Karpas-422 (cell line): ENCODE measurements around the gene RGS13. TPM values are rescaled to one million over a fixed set of nuclear protein-coding genes. Genes with fewer than 3 reads are reported as not detected.

Experiments used
- DNase-seq: peaks from one replicate; pipeline ENCODE4 v3.0.0-alpha.2; 2015
- H2AFZ ChIP-seq: fragments of 200-600 bp; sonication (generic); 2 replicates; pipeline ENCODE4 v1.6.1; 2014; ENCODE audit warnings: antibody characterized with exemption, low read length, mixed read lengths
- H3K27ac ChIP-seq: fragments of 200-600 bp; sonication (generic); 2 replicates; pipeline ENCODE4 v1.5.1; 2014; ENCODE audit warnings: mild to moderate bottlenecking, low read length, moderate library complexity
- H3K27me3 ChIP-seq: fragments of 200-600 bp; sonication (generic); 2 replicates; pipeline ENCODE4 v1.6.1; 2014; ENCODE audit warnings: low read length, mixed read lengths
- H3K36me3 ChIP-seq: fragments of 200-600 bp; sonication (generic); 2 replicates; pipeline ENCODE4 v1.6.1; 2014; ENCODE audit warnings: low read length, mixed read lengths; ENCODE audit not compliant: insufficient read depth
- H3K4me1 ChIP-seq: fragments of 200-600 bp; sonication (generic); 2 replicates; pipeline ENCODE4 v1.6.1; 2014; ENCODE audit warnings: mild to moderate bottlenecking, low read length, mixed read lengths
- H3K4me2 ChIP-seq: fragments of 200-600 bp; sonication (generic); 2 replicates; pipeline ENCODE4 v1.6.1; 2014; ENCODE audit warnings: low read length, low read depth, mild to moderate bottlenecking; ENCODE audit not compliant: poor library complexity, severe bottlenecking
- H3K4me3 ChIP-seq: fragments of 200-600 bp; sonication (generic); 2 replicates; pipeline ENCODE4 v1.5.1; 2014; ENCODE audit warnings: mild to moderate bottlenecking, antibody characterized with exemption, low read length, mixed read lengths
- H3K79me2 ChIP-seq: fragments of 200-600 bp; sonication (generic); 2 replicates; pipeline ENCODE4 v1.6.1; 2014; ENCODE audit warnings: mild to moderate bottlenecking, low read length, mixed read lengths
- H3K9ac ChIP-seq: fragments of 200-600 bp; sonication (generic); 2 replicates; pipeline ENCODE4 v1.6.0; 2014; ENCODE audit warnings: low read length
- H3K9me2 ChIP-seq: fragments of 200-600 bp; sonication (generic), shearing (Covaris generic); replicated peaks from 2 replicates; pipeline ENCODE4 v1.6.0; 2014; ENCODE audit warnings: mild to moderate bottlenecking, low read length, moderate library complexity; ENCODE audit not compliant: insufficient read depth
- H3K9me3 ChIP-seq: fragments of 300-700, 200-600 bp; sonication (generic); 2 replicates; pipeline ENCODE4 v1.6.1; 2014; ENCODE audit warnings: low read length, mixed read lengths
- H4K20me1 ChIP-seq: fragments of 200-600 bp; sonication (generic); 2 replicates; pipeline ENCODE4 v1.6.1; 2014; ENCODE audit warnings: mild to moderate bottlenecking, antibody characterized with exemption, low read length, low read depth; ENCODE audit not compliant: insufficient read depth
- total RNA-seq: library from RNA; depleted of rRNA; stranded (reverse); fragments of >200 nt; shearing (Covaris generic); gene quantifications from 2 replicates; pipeline ENCODE4 v1.2.3, GENCODE V29; 2014; ENCODE audit warnings: low replicate concordance

RGS13 gene
- total RNA-seq, 1 experiment from 2014 or later: 462 TPM

GRCh38 chr1:192600275-192600674 is 35.7 kb upstream of the RGS13 start:
- DNase-seq: no peak
- no peak overlapping the region for H2AFZ ChIP-seq
- no peaks in the 10 kb centered on the region for H3K79me2 ChIP-seq

DNA sequence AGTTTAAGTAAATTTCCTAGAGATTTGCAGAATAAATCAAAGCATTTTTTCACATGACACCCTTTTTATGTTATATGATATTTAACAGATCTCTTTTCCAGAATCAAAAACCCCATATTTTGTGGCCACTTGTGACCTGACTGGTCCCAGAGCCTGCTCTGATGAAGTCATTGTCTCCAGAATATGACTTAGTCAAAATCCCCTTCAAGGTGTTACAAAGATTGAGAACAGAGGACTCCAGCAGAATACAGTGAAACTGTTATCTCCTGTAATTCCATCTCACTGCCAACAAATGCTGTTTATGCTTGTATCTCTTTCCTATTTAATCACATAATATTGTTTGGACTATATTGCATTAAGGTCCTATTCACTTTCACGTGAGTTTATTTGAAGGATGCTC is 34.8 kb upstream of the RGS13 start:
- Histone ChIP-seq H3K27me3 (no peaks in the 10 kb centered on the region), H3K36me3 (no peaks in the 10 kb centered on the region), H2AFZ (no peak overlapping the region), H4K20me1 (no peaks in the 10 kb centered on the region), H3K4me3 (no peak overlapping the region), H3K79me2 (no peaks in the 10 kb centered on the region), H3K27ac (no peak overlapping the region), H3K4me2 (no peak overlapping the region), H3K9ac (no peak overlapping the region), H3K4me1 (peaks cover 25% of the 10 kb centered on the region), H3K9me2 (no peaks in the 10 kb centered on the region), H3K9me3 (no peaks in the 10 kb centered on the region)
- peak; percentile 34 for DNase-seq

More at GRCh38 chr1:192600275-192600674, 35.7 kb upstream of the RGS13 start:
- Histone ChIP-seq H3K9me3 (no peaks in the 10 kb centered on the region), H3K4me1 (peaks cover 21% of the 10 kb centered on the region), H3K9me2 (no peaks in the 10 kb centered on the region), H3K4me2 (no peak overlapping the region), H3K4me3 (no peak overlapping the region), H4K20me1 (no peaks in the 10 kb centered on the region), H3K36me3 (no peaks in the 10 kb centered on the region), H3K27ac (no peak overlapping the region), H3K27me3 (no peaks in the 10 kb centered on the region), H3K9ac (no peak overlapping the region)

- H3K27ac ChIP-seq: no peak overlapping the region
- H2AFZ ChIP-seq: no peak overlapping the region
- no peaks in the 10 kb centered on the region for H3K27me3 ChIP-seq
- peaks cover 28% of the 10 kb centered on the region for H3K4me1 ChIP-seq
- no peaks in the 10 kb centered on the region for H3K9me3 ChIP-seq
- no peaks in the 10 kb centered on the region for H3K9me2 ChIP-seq
- no peaks in the 10 kb centered on the region for H3K79me2 ChIP-seq
- H4K20me1 ChIP-seq: no peaks in the 10 kb centered on the region
- H3K36me3 ChIP-seq: no peaks in the 10 kb centered on the region
- no peak overlapping the region for H3K4me2 ChIP-seq
- DNase-seq: peak; percentile 16
- H3K4me3 ChIP-seq: no peak overlapping the region
- H3K9ac ChIP-seq: no peak overlapping the region
These were observed 34.4 kb upstream of the RGS13 start for GRCh38 chr1:192601567-192601966.

DNA sequence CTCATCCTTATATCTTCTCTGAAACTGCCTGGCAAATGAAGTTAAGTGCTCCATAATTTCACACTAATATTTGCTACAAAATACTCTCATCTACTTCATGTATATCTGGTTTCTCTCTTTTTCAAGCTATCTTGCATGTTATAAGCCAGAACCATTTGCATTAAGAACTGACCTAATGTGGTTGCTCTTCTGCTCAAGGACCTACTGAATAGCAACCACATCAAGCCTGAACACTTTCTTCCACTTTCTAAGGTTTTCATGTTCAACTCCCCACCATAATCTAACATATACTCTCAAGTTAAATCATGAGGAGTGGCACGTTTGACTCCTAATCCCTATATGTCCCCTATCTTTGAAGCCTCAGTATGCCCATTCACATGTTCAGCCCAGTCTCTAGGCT is 33.2 kb upstream of the RGS13 start:
- H2AFZ ChIP-seq: no peak overlapping the region; the same call in 1 of the 2 replicates
- H3K9me3 ChIP-seq: no peaks in the 10 kb centered on the region
- H3K9ac ChIP-seq: no peak overlapping the region
- H4K20me1 ChIP-seq: no peaks in the 10 kb centered on the region
- no peak overlapping the region for H3K27ac ChIP-seq
- no peaks in the 10 kb centered on the region for H3K36me3 ChIP-seq
- H3K4me1 ChIP-seq: peaks cover 30% of the 10 kb centered on the region
- no peaks in the 10 kb centered on the region for H3K9me2 ChIP-seq
- H3K4me3 ChIP-seq: no peak overlapping the region
- no peak overlapping the region for H3K4me2 ChIP-seq
- peak; percentile 30 for DNase-seq
- no peaks in the 10 kb centered on the region for H3K79me2 ChIP-seq
- H3K27me3 ChIP-seq: no peaks in the 10 kb centered on the region

DNA sequence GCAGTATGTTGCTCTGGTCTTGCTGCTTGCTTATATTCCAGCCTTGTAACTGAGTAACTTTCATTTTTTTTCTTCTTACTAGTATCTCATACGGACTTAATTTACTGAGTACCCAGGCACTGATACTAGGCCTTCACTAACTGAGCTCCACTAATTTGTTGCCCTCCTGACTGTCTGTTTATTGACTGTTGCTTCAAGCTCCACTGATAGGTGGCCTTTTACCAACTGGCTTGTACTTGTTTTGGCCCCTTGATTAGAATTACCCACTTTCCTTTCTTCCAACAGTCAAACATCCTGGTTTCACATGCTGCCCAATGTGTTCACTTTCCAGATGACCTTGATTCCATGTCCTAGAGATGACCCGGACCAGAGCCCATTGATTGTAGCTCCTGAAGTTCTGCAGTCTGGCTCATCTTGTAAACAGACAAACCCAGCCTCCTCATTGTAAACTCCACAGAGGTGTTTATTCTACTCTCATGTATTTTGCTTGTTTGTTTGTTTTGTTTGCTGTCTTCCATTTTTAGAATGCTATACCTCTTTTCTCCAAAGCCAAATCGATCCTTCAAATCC is 32.6 kb upstream of the RGS13 start:
- no peaks in the 10 kb centered on the region for H3K27me3 ChIP-seq
- no peak overlapping the region for H3K4me2 ChIP-seq
- H3K9ac ChIP-seq: no peak overlapping the region
- H2AFZ ChIP-seq: no peak overlapping the region; the same call in 1 of the 2 replicates
- H4K20me1 ChIP-seq: no peaks in the 10 kb centered on the region
- no peak overlapping the region for H3K27ac ChIP-seq
- no peak overlapping the region for H3K4me3 ChIP-seq
- no peaks in the 10 kb centered on the region for H3K36me3 ChIP-seq
- no peaks in the 10 kb centered on the region for H3K9me2 ChIP-seq
- H3K9me3 ChIP-seq: no peaks in the 10 kb centered on the region
- H3K4me1 ChIP-seq: peaks cover 36% of the 10 kb centered on the region
- no peaks in the 10 kb centered on the region for H3K79me2 ChIP-seq
- DNase-seq: no peak

- peak; percentile 73 for DNase-seq
- Histone ChIP-seq H3K4me1 (peaks cover 52% of the 10 kb centered on the region), H3K27ac (no peak overlapping the region), H3K9me2 (no peaks in the 10 kb centered on the region), H3K4me3 (peak overlapping the region; percentile 11; the same call in 1 of the 2 replicates), H2AFZ (peak overlapping the region; percentile 66; the same call in 1 of the 2 replicates), H3K79me2 (no peaks in the 10 kb centered on the region), H3K27me3 (no peaks in the 10 kb centered on the region), H3K9me3 (no peaks in the 10 kb centered on the region), H3K36me3 (no peaks in the 10 kb centered on the region), H4K20me1 (no peaks in the 10 kb centered on the region), H3K4me2 (peak overlapping the region; percentile 59), H3K9ac (no peak overlapping the region)
These were observed 30.8 kb upstream of the RGS13 start for GRCh38 chr1:192604979-192605620.

- no peaks in the 10 kb centered on the region for H3K9me3 ChIP-seq
- peak overlapping the region; percentile 82 for H3K4me2 ChIP-seq
- H3K27me3 ChIP-seq: no peaks in the 10 kb centered on the region
- H3K27ac ChIP-seq: peak overlapping the region; percentile 90
- peak overlapping the region; percentile 0; the same call in 1 of the 2 replicates for H3K4me3 ChIP-seq
- H3K9me2 ChIP-seq: no peaks in the 10 kb centered on the region
- peak overlapping the region; percentile 38 for H3K9ac ChIP-seq
- peaks cover 77% of the 10 kb centered on the region for H3K4me1 ChIP-seq
- no peaks in the 10 kb centered on the region for H3K36me3 ChIP-seq
- no peak for DNase-seq
- 0 out of 2 replicates have a peak, but pooled peaks cover 3% of the 10 kb centered on the region for H3K79me2 ChIP-seq
- peak overlapping the region; percentile 35; the same call in 1 of the 2 replicates for H2AFZ ChIP-seq
- H4K20me1 ChIP-seq: no peaks in the 10 kb centered on the region
These were observed 27.3 kb upstream of the RGS13 start for GRCh38 chr1:192608671-192609070.

GRCh38 chr1:192609110-192610079 is 26.6 kb upstream of the RGS13 start:
- no peaks in the 10 kb centered on the region for H4K20me1 ChIP-seq
- no peaks in the 10 kb centered on the region for H3K36me3 ChIP-seq
- 0 out of 2 replicates have a peak, but pooled peaks cover 3% of the 10 kb centered on the region for H3K79me2 ChIP-seq
- peak overlapping the region; percentile 70 for H3K9ac ChIP-seq
- H3K27ac ChIP-seq: peak overlapping the region; percentile 90
- no peaks in the 10 kb centered on the region for H3K9me3 ChIP-seq
- H3K27me3 ChIP-seq: no peaks in the 10 kb centered on the region
- peak; percentile 96 for DNase-seq
- H2AFZ ChIP-seq: peak overlapping the region; percentile 38
- H3K4me3 ChIP-seq: peak overlapping the region; percentile 58
- H3K9me2 ChIP-seq: no peaks in the 10 kb centered on the region
- peaks cover 79% of the 10 kb centered on the region for H3K4me1 ChIP-seq
- H3K4me2 ChIP-seq: peak overlapping the region; percentile 82
